Measurements from ENCODE around the gene ARHGAP8. TPM values are rescaled to one million over a fixed set of nuclear protein-coding genes. Genes with fewer than 3 reads are reported as not detected.

Gene ARHGAP8
- total RNA-seq, 2 experiments from 2014 or later: not detected

DNA sequence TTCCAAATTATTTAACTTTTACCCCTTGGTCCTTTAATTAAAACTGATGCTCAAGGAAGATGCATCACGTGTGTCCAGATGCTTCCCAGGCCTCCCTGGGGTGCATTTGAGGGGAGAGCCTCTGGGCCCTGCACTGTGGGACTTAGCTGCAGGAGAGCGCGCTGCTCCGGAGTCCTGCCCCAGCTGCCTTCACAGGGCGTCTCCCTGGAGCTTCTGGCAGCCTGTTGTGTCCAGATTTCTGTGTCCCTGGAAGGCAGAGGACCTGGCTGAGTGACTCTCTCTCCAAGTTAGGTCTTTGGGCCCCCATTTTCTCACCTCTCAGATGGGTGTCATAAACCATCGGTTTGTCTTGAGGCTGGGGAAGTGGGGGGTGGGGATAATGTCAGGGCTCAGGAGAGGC lies 3.0 kb downstream of the ARHGAP8 start:
- Histone ChIP-seq H3K79me2 (ENCODE audit: insufficient read depth, low read depth, low read length) (no peaks in the 10 kb centered on the region), H3K27ac (ENCODE audit: low read depth, low read length, poor library complexity, severe bottlenecking) (no peak overlapping the region), H3K4me3 (ENCODE audit: low read depth, low read length, poor library complexity, severe bottlenecking) (no peak overlapping the region), H3K9me2 (ENCODE audit: insufficient read depth, low read length) (no peaks in the 10 kb centered on the region), H3K36me3 (ENCODE audit: insufficient read depth, low read length) (no peaks in the 10 kb centered on the region), H3K4me1 (ENCODE audit: insufficient read depth, low read length, poor library complexity, severe bottlenecking) (no peaks in the 10 kb centered on the region), H4K20me1 (ENCODE audit: insufficient read depth, low read length) (no peaks in the 10 kb centered on the region), H3K4me2 (ENCODE audit: low read length) (no peak overlapping the region), H3K9me3 (ENCODE audit: low read length) (no peaks in the 10 kb centered on the region), H2AFZ (ENCODE audit: low read length) (no peak overlapping the region)
- POLR2A ChIA-PET: no interaction called here
- intact Hi-C loops (cut with micrococcal nuclease; ENCODE audit: unreplicated experiment): no loop called here
- no TSS peak for BruUV-seq (replicated peaks)
- no peak for TF ChIP-seq CTCF (conservative IDR thresholded peaks at IDR 0.05; ENCODE audit: low read length)
- no peak for TF ChIP-seq EZH2phosphoT487 (IDR thresholded peaks at IDR 0.05; ENCODE audit: borderline replicate concordance, low read depth, low read length)
- CTCF ChIA-PET (ENCODE audit: unreplicated experiment): no interaction called here
- no peak for DNase-seq (ENCODE audit: low spot score)

- CTCF ChIA-PET (ENCODE audit: unreplicated experiment): no interaction called here
- DNase-seq (ENCODE audit: low spot score): no peak
- no peaks in the 10 kb centered on the region for H3K79me2 ChIP-seq (ENCODE audit: insufficient read depth, low read depth, low read length)
- H3K4me1 ChIP-seq (ENCODE audit: insufficient read depth, low read length, poor library complexity, severe bottlenecking): no peaks in the 10 kb centered on the region
- no peak overlapping the region for H3K4me2 ChIP-seq (ENCODE audit: low read length)
- no peak overlapping the region for H3K27ac ChIP-seq (ENCODE audit: low read depth, low read length, poor library complexity, severe bottlenecking)
- no TSS peak for BruUV-seq (replicated peaks)
- no peak overlapping the region for H3K4me3 ChIP-seq (ENCODE audit: low read depth, low read length, poor library complexity, severe bottlenecking)
- POLR2A ChIA-PET: no interaction called here
- H3K9me3 ChIP-seq (ENCODE audit: low read length): no peaks in the 10 kb centered on the region
- intact Hi-C loops (cut with micrococcal nuclease; ENCODE audit: unreplicated experiment): no loop called here
- H3K36me3 ChIP-seq (ENCODE audit: insufficient read depth, low read length): no peaks in the 10 kb centered on the region
- TF ChIP-seq CTCF (conservative IDR thresholded peaks at IDR 0.05; ENCODE audit: low read length) (no peak), EZH2phosphoT487 (IDR thresholded peaks at IDR 0.05; ENCODE audit: borderline replicate concordance, low read depth, low read length) (no peak)
- no peaks in the 10 kb centered on the region for H4K20me1 ChIP-seq (ENCODE audit: insufficient read depth, low read length)
- H2AFZ ChIP-seq (ENCODE audit: low read length): no peak overlapping the region
- no peaks in the 10 kb centered on the region for H3K9me2 ChIP-seq (ENCODE audit: insufficient read depth, low read length)
Observed at GRCh38 chr22:44755956-44756361, 3.6 kb downstream of the ARHGAP8 start.

DNA sequence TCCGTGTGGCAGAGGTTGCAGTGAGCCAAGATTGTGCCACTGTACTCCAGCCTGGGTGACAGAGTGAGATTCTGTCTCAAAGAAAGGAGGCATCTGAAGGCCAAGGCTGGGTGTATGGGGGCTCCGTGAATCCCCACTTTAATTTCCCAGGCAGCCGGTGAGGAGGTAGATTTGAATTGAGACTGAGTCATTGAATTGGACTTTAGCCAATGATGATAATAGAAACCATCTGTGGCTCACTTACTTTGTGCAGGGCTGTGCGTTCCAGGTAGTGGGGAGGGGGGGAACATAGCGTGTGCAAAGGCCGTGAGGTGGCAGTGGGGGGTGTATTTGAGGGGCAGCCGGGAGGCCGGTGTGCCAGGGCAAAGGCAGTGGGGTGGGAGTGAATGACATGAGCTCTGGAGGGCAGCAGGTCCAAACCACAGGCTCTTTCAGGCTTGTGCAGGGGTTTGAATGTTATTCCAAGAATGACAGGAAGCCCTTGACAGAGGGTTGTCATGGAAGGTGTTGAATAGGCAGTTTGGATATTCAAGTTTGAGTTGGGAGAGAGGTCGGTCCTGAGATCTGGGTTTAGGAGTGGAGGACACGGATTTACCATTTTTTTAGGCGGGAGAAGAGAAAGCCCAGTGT lies 6.1 kb downstream of the ARHGAP8 start:
- Histone ChIP-seq H4K20me1 (ENCODE audit: insufficient read depth, low read length) (no peaks in the 10 kb centered on the region), H3K9me2 (ENCODE audit: insufficient read depth, low read length) (no peaks in the 10 kb centered on the region), H3K4me3 (ENCODE audit: low read depth, low read length, poor library complexity, severe bottlenecking) (no peak overlapping the region), H3K9me3 (ENCODE audit: low read length) (no peaks in the 10 kb centered on the region), H3K4me1 (ENCODE audit: insufficient read depth, low read length, poor library complexity, severe bottlenecking) (no peaks in the 10 kb centered on the region), H2AFZ (ENCODE audit: low read length) (no peak overlapping the region), H3K79me2 (ENCODE audit: insufficient read depth, low read depth, low read length) (no peaks in the 10 kb centered on the region), H3K27ac (ENCODE audit: low read depth, low read length, poor library complexity, severe bottlenecking) (no peak overlapping the region), H3K36me3 (ENCODE audit: insufficient read depth, low read length) (no peaks in the 10 kb centered on the region), H3K4me2 (ENCODE audit: low read length) (no peak overlapping the region)
- DNase-seq (ENCODE audit: low spot score): no peak
- TF ChIP-seq CTCF (conservative IDR thresholded peaks at IDR 0.05; ENCODE audit: low read length) (no peak), EZH2phosphoT487 (IDR thresholded peaks at IDR 0.05; ENCODE audit: borderline replicate concordance, low read depth, low read length) (no peak)
- intact Hi-C loops (cut with micrococcal nuclease; ENCODE audit: unreplicated experiment): no loop called here
- ChIA-PET CTCF (ENCODE audit: unreplicated experiment) (no interaction called here), POLR2A (no interaction called here)
- no TSS peak for BruUV-seq (replicated peaks)
